OCI-LY1 (cell line): ENCODE data around the gene HOMER1.

Source experiments
- CTCF ChIP-seq: fragments of 200-600 bp; sonication (generic), shearing (Covaris generic); IDR thresholded peaks from 2 replicates; pipeline ENCODE4 v1.5.1; 2017; ENCODE audit warnings: mild to moderate bottlenecking, antibody characterized with exemption, low read length, moderate library complexity, mixed read lengths
- EZH2 ChIP-seq: fragments of 200-600 bp; sonication (generic), shearing (Covaris generic); IDR thresholded peaks from 2 replicates; pipeline ENCODE4 v1.8.0; 2017; ENCODE audit warnings: borderline replicate concordance, mixed run types, mild to moderate bottlenecking, antibody characterized with exemption, low read length, moderate library complexity, mixed read lengths

- no peak for TF ChIP-seq EZH2
- no peak for TF ChIP-seq CTCF
Observed at GRCh38 chr5:79493596-79494345, 20.2 kb downstream of the HOMER1 start.
